ENCODE data around the gene ATP6V0A1.

Gene ATP6V0A1

DNA sequence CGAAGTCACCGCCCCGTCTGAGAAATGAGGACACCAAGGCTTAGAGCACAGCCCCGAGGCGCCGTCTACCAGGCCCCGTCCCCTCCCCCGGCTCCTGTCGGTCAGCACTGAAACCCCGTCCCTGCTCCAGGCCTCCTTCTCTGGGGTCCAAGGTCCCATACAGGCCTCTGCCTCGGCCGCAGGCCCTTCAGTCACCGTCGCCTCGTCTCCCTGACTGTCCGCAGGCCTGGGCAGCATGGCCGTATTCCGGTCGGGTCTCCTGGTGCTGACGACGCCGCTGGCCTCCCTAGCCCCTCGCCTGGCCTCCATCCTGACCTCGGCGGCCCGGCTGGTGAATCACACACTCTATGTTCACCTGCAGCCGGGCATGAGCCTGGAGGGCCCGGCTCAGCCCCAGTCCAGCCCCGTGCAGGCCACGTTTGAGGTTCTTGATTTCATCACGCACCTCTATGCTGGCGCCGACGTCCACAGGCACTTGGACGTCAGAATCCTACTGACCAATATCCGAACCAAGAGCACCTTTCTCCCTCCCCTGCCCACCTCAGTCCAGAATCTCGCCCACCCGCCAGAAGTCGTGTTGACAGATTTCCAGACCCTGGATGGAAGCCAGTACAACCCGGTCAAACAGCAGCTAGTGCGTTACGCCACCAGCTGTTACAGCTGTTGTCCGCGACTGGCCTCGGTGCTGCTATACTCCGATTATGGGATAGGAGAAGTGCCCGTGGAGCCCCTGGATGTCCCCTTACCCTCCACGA, 103.9 kb downstream of the ATP6V0A1 start:
- peak; percentile 29 for DNase-seq (ENCODE audit: low spot score)

DNA sequence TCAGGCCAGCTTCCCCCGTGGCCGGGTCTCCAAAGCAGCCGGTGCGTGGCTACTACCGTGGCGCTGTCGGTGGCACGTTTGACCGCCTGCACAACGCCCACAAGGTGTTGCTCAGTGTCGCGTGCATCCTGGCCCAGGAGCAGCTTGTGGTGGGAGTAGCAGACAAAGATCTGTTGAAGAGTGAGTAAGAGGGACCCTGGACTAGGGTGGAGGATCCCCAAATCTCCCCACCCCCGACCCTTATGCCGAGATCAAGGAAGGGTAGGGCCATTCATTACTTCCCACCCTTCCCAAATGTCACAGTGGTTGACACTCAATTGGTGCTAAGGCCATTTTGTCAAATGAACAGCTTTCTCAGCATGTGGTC, 104.4 kb downstream of the ATP6V0A1 start:
- no peak for DNase-seq (ENCODE audit: low spot score)

GRCh38 chr17:42563543-42563942, 104.9 kb downstream of the ATP6V0A1 start:
- no peak for DNase-seq (ENCODE audit: low spot score)

GRCh38 chr17:42563950-42564349, 105.3 kb downstream of the ATP6V0A1 start:
- DNase-seq (ENCODE audit: low spot score), result no peak

GRCh38 chr17:42564815-42565522, 106.3 kb downstream of the ATP6V0A1 start:
- DNase-seq (ENCODE audit: low spot score), result no peak

DNA sequence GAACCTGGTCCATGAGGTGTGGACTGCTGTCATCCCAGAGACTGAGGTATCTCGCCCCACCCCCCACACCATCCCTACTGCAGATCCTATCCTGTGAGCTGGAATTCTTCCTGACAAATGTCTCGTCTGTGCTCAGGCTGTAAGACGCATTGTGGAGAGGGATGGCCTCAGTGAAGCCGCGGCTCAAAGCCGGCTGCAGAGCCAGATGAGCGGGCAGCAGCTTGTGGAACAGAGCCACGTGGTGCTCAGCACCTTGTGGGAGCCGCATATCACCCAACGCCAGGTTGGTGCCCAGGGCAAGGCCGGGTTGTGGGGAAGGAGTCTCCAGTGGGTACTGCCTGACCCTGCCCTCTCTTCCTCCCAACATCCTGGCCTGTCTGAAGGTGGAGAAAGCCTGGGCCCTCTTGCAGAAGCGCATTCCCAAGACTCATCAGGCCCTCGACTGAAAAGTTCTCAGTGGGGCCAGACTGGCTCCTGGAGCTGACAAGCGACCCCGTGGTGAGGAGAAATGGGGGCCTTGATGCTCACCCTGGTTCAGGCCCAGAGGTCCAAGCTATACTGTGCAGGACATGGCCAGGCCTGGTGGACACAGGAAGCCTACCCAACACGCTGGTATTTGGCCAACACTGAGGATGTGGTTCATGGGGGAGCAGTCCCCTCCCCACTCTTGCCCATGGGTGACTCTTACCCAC, 107.0 kb downstream of the ATP6V0A1 start:
- DNase-seq (ENCODE audit: low spot score), result no peak

- DNase-seq (ENCODE audit: low spot score), result no peak
These were observed 107.7 kb downstream of the ATP6V0A1 start for GRCh38 chr17:42566215-42566882.

DNA sequence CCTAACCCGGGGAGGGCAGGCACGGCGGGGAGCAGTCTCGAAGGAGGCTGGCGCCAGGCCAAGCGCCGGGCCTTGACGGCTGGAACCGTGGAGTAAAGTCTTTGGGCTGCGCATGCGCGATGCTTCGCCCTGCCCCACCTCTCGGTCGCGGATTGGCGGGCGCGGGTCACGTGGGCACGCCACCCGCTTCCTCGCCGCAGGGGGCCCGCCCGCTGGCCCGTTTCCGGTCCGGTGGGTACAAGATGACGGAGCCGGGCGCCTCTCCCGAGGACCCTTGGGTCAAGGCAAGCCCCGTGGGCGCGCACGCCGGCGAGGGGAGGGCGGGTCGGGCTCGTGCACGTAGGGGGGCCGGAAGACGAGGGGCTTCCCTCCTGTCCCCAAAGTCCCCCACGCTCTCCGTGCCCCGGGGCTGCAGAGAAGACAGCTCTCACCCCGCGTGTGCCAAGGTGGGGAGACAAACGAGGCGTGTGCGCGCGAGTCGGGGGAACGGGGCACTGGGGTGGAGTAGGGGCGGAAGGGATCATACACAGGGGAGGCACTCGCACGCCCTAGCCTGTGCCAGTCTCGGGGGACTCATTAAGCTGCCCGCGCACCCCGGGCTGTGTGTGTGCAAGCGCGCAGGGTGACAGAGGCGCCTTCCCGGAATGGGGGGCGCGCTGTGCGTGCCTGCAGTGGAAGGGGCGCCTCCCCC, 108.3 kb downstream of the ATP6V0A1 start, which contains the start of gene MLX:
Gene MLX, plus strand, starts transcription at position 218 of the 691 bp plus-strand sequence. Its CDS starts 25 bp downstream, at position 243.
- peak; percentile 81 for DNase-seq (ENCODE audit: low spot score)

- no peak for DNase-seq (ENCODE audit: low spot score)
These were observed 109.8 kb downstream of the ATP6V0A1 start for GRCh38 chr17:42568341-42569111.

DNA sequence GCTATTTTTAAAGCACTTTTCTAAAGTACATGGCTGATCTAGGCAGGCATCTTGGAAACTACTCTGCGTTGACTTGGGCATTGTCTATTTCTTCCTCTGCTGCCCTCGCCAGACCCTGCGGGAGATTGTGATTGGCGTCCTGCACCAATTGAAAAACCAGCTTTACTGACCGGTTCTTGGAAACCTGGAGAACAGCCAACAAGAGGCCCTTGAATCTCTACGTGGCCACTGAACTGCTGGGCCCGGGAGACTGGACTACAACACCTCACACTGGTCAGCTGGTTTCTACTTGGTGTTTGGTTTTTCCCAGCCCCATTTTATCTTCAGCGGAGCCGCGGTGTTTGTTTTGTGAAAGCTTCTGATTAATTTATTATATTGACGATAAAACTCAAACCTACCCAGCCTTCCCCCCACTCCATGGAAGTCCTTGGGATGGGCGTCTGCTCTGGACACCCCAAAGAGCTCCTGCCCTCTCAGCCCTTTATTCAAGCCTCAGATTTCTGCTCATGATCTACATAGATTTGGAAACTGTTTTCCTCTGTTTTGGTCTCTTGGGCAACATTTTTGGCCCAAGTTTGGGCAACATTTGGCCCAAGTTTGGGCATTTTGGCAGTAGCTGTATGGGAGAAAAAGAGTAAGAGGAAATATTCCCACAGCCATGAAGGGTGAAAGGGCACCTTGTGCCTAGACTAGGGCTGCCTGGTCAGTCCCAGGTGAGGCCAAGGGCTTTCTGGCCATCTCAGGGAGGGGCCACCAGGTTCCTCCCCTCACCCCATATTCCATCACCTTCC, 113.0 kb downstream of the ATP6V0A1 start:
- DNase-seq (ENCODE audit: low spot score), result no peak

Measured in SW480 (cell line).